ENCODE data around the gene SEMA4D. TPM values are rescaled to one million over a fixed set of nuclear protein-coding genes. Genes with fewer than 3 reads are reported as not detected.

The SEMA4D gene
- total and polyA plus RNA-seq, 9 of the 15 experiments (the other 6 are each of a cell fraction or from before 2014, with no cell fraction given) = 0.38 to 5.1 (median 1.8) TPM

DNA sequence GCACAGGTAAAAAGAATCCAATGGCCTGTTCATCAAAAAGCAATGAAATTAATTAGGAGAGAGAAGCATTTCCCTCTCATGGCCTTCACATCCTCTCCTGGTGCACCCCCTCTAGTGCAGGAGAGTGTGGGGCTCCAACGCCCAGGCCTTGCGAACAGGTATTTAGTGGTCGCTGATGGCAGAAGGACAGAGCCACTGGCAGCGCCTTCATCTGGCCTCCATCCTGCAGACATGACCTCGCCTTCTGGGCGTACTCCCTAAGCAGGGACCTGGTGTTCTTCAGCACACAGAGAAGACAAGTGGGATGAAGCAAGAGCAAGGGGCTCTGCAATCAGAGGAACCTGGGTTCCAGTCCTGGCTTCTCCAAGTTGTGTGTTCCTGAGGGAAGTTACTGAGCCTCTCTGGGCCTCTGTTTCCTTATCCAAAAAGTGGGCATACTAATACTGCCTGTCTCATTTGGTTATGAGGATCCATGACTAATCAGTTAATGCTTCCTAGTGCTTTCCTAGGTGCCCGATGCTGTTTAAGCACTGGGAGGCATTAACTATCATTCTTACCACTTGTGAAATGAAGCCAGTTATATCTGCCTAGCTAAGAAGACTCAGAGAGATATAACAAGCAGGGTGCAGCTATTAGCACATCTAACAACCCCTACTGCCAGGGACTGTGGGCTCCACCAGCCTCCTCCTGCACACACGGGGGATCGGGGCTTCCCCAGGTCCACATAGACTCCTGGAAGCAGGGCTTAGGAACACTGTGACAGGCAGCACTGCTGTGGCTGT, 77.3 kb downstream of the SEMA4D start (continued):
- TF ChIP-seq, protein P1, sequence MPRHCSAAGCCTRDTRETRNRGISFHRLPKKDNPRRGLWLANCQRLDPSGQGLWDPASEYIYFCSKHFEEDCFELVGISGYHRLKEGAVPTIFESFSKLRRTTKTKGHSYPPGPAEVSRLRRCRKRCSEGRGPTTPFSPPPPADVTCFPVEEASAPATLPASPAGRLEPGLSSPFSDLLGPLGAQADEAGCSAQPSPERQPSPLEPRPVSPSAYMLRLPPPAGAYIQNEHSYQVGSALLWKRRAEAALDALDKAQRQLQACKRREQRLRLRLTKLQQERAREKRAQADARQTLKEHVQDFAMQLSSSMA (CRISPR knock-in tag; IDR thresholded peaks at IDR 0.05) = no peak
- no peak for TF ChIP-seq SMARCA4 (IDR thresholded peaks at IDR 0.05)
- TF ChIP-seq MAFK (IDR thresholded peaks at IDR 0.05; ENCODE audit: low read length) = no peak
- TF ChIP-seq YY1 (IDR thresholded peaks at IDR 0.05; ENCODE audit: borderline replicate concordance in 1 of 3, control insufficient read depth in 1 of 3, extremely low read depth in 1 of 3, insufficient read depth in 3 of 3, insufficient read length in 1 of 3, insufficient replicate concordance in 2 of 3, low read depth in 1 of 3, low read length in 2 of 3) = no peak
- TF ChIP-seq MED1 (CRISPR knock-in tag; IDR thresholded peaks at IDR 0.05; ENCODE audit: borderline replicate concordance) = no peak
- TF ChIP-seq NELFE (IDR thresholded peaks at IDR 0.05; ENCODE audit: insufficient read depth, insufficient read length) = no peak
- TF ChIP-seq MAFF (IDR thresholded peaks at IDR 0.05; ENCODE audit: low read length) = no peak
- TF ChIP-seq ZNF696 (CRISPR knock-in tag; conservative IDR thresholded peaks at IDR 0.05) = no peak
- no peak for TF ChIP-seq GABPB2 (CRISPR knock-in tag; conservative IDR thresholded peaks at IDR 0.05)
- TF ChIP-seq, protein P2, sequence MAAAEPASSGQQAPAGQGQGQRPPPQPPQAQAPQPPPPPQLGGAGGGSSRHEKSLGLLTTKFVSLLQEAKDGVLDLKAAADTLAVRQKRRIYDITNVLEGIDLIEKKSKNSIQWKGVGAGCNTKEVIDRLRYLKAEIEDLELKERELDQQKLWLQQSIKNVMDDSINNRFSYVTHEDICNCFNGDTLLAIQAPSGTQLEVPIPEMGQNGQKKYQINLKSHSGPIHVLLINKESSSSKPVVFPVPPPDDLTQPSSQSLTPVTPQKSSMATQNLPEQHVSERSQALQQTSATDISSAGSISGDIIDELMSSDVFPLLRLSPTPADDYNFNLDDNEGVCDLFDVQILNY (CRISPR knock-in tag; IDR thresholded peaks at IDR 0.05) = no peak
- no peak for TF ChIP-seq SRSF7 (optimal IDR thresholded peaks at IDR 0.05; ENCODE audit: low read depth, low read length)
- no peak for TF ChIP-seq ZKSCAN8 (CRISPR knock-in tag; IDR thresholded peaks at IDR 0.05)
- TF ChIP-seq RFX1 (IDR thresholded peaks at IDR 0.05) = no peak
- no peak for TF ChIP-seq CBX3 (IDR thresholded peaks at IDR 0.05; ENCODE audit: borderline replicate concordance in 1 of 2, low read length in 2 of 2)

All from K562 (cell line).